IMR-90 (cell line): Measurements from ENCODE around the gene TMEM233. TPM values are rescaled to one million over a fixed set of nuclear protein-coding genes. Genes with fewer than 3 reads are reported as not detected.

Experiments used
- ATAC-seq: fragments of 200-7000 bp; cut with Tn5 transposase; 2 replicates; pipeline ENCODE4 v1.9.1; 2020; ENCODE audit warnings: low read depth, mild to moderate bottlenecking, moderate library complexity
- BruUV-seq: library from RNA; stranded (reverse); fragments of 400-500 nt; replicated peaks from 2 replicates; lab custom pipeline; 2021; lab: Mats Ljungman, UMichigan
- CTCF ChIA-PET: fragments of 300-600 bp; formaldehyde crosslinking; extraction: SDS; loops from one replicate; lab custom pipeline; 2021; ENCODE audit warnings: antibody characterized with exemption; lab: Yijun Ruan, JAX
- POLR2A ChIA-PET: fragments of 300-600 bp; sonication (Branson Sonifier 250); formaldehyde crosslinking; loops from one replicate; lab custom pipeline; 2022; ENCODE audit warnings: antibody characterized with exemption; ENCODE audit not compliant: unreplicated experiment; lab: Charles Lee
- DNase-seq: peaks from one replicate; pipeline ENCODE4 v3.0.0; 2013
- H2AFZ ChIP-seq: replicated peaks from 2 replicates; pipeline ENCODE3; 2013; ENCODE audit warnings: low read length, mild to moderate bottlenecking; ENCODE audit not compliant: poor library complexity
- H2AK5ac ChIP-seq: 2 replicates; pipeline ENCODE4 v1.6.1; 2013; ENCODE audit warnings: low read depth, low read length, inconsistent platforms
- H2AK9ac ChIP-seq: replicated peaks from 2 replicates; pipeline ENCODE3; 2013; ENCODE audit warnings: mild to moderate bottlenecking, low read depth, low read length, moderate library complexity; ENCODE audit not compliant: poor library complexity
- H2BK120ac ChIP-seq: 2 replicates; pipeline ENCODE4 v1.6.1; 2013; ENCODE audit warnings: low read depth, low read length, inconsistent platforms
- H2BK15ac ChIP-seq: 3 replicates; pipeline ENCODE4 v1.6.1; 2013; ENCODE audit warnings: low read depth, low read length, inconsistent platforms
- H2BK20ac ChIP-seq: 2 replicates; pipeline ENCODE4 v1.6.1; 2013; ENCODE audit warnings: low read depth, mild to moderate bottlenecking, inconsistent platforms, low read length, moderate library complexity
- H2BK5ac ChIP-seq: 2 replicates; pipeline ENCODE4 v1.6.1; 2013; ENCODE audit warnings: mild to moderate bottlenecking, low read depth, low read length, inconsistent platforms; ENCODE audit not compliant: poor library complexity, severe bottlenecking
- H3K14ac ChIP-seq: replicated peaks from 2 replicates; pipeline ENCODE4 v1.6.1; 2013; ENCODE audit warnings: low read depth, low read length, inconsistent platforms
- H3K18ac ChIP-seq: 2 replicates; pipeline ENCODE4 v1.6.1; 2013; ENCODE audit warnings: low read depth, low read length, control low read depth
- H3K23ac ChIP-seq: 2 replicates; pipeline ENCODE4 v1.6.1; 2013; ENCODE audit warnings: low read depth, low read length, inconsistent platforms
- H3K27ac ChIP-seq: 2 replicates; pipeline ENCODE4 v1.5.1; 2013; ENCODE audit warnings: mild to moderate bottlenecking, control low read depth, low read length; ENCODE audit not compliant: insufficient read depth
- H3K27me3 ChIP-seq: 2 replicates; pipeline ENCODE4 v1.6.1; 2013; ENCODE audit warnings: low read length; ENCODE audit not compliant: control insufficient read depth, insufficient read depth
- H3K36me3 ChIP-seq: 2 replicates; pipeline ENCODE4 v1.6.1; 2013; ENCODE audit warnings: low read length, mixed read lengths; ENCODE audit not compliant: control insufficient read depth, insufficient read depth
- H3K4ac ChIP-seq: 2 replicates; pipeline ENCODE4 v1.6.1; 2013; ENCODE audit warnings: low read depth, low read length, inconsistent platforms
- H3K4me1 ChIP-seq: 2 replicates; pipeline ENCODE4 v1.6.1; 2013; ENCODE audit warnings: low read length, mixed read lengths; ENCODE audit not compliant: control insufficient read depth, insufficient read depth
- H3K4me2 ChIP-seq: 2 replicates; pipeline ENCODE4 v1.6.1; 2013; ENCODE audit warnings: low read depth, mild to moderate bottlenecking, control low read depth, low read length, moderate library complexity
- H3K4me3 ChIP-seq: 2 replicates; pipeline ENCODE4 v1.5.1; 2013; ENCODE audit warnings: low read depth, mild to moderate bottlenecking, control low read depth, low read length, moderate library complexity; ENCODE audit not compliant: insufficient read depth
- H3K56ac ChIP-seq: 2 replicates; pipeline ENCODE4 v1.6.1; 2013; ENCODE audit warnings: low read length, inconsistent platforms; ENCODE audit not compliant: insufficient read depth; ENCODE audit errors: extremely low read depth
- H3K79me1 ChIP-seq, 2 experiments: 2 replicates each; pipeline ENCODE4 v1.6.1; 2013; ENCODE audit warnings: low read length in 2 of 2, inconsistent platforms in 1 of 2, low read depth in 1 of 2
- H3K9ac ChIP-seq: 2 replicates; pipeline ENCODE4 v1.6.1; 2013; ENCODE audit warnings: low read depth, low read length, control low read depth
- H3K9me1 ChIP-seq: 2 replicates; pipeline ENCODE4 v1.6.1; 2013; ENCODE audit warnings: low read length, inconsistent platforms; ENCODE audit not compliant: insufficient read depth
- H3K9me3 ChIP-seq: 2 replicates; pipeline ENCODE4 v1.6.1; 2013; ENCODE audit warnings: low read length; ENCODE audit not compliant: control insufficient read depth, insufficient read depth
- H4K20me1 ChIP-seq: 2 replicates; pipeline ENCODE4 v1.6.1; 2013; ENCODE audit warnings: low read length, inconsistent platforms; ENCODE audit not compliant: insufficient read depth
- H4K5ac ChIP-seq: 2 replicates; pipeline ENCODE4 v1.6.1; 2013; ENCODE audit warnings: mild to moderate bottlenecking, low read depth, low read length, control low read depth
- H4K8ac ChIP-seq, 2 experiments: 2 replicates each; pipeline ENCODE4 v1.6.1; 2013; ENCODE audit warnings: low read depth in 2 of 2, low read length in 2 of 2, control low read depth in 1 of 2, inconsistent platforms in 1 of 2
- H4K91ac ChIP-seq: 2 replicates; pipeline ENCODE4 v1.6.1; 2013; ENCODE audit warnings: low read depth, low read length, inconsistent platforms; ENCODE audit not compliant: insufficient read depth
- BHLHE40 ChIP-seq: fragments of 150-350 bp; IDR thresholded peaks from 2 replicates; pipeline ENCODE4 v1.6.1; 2016; ENCODE audit warnings: mild to moderate bottlenecking, low read depth, low read length
- FOS ChIP-seq: fragments of 150-350 bp; IDR thresholded peaks from 2 replicates; pipeline ENCODE4 v1.6.1; 2016; ENCODE audit warnings: low read depth, low read length
- MXI1 ChIP-seq: IDR thresholded peaks from 2 replicates; pipeline ENCODE4 v1.6.1; 2012; ENCODE audit warnings: low read depth, mild to moderate bottlenecking, low read length, moderate library complexity, borderline replicate concordance
- POLR2A ChIP-seq: IDR thresholded peaks from 2 replicates; pipeline ENCODE4 v1.6.1; 2012; ENCODE audit warnings: mild to moderate bottlenecking, low read depth, low read length
- RCOR1 ChIP-seq: IDR thresholded peaks from 2 replicates; pipeline ENCODE4 v1.6.1; 2012; ENCODE audit warnings: mild to moderate bottlenecking, low read length, improper control_type of control experiment; ENCODE audit not compliant: insufficient replicate concordance
- USF2 ChIP-seq: fragments of 150-350 bp; IDR thresholded peaks from 2 replicates; pipeline ENCODE4 v1.6.1; 2017; ENCODE audit warnings: mild to moderate bottlenecking, antibody characterized with exemption, low read length, low read depth
- WGBS, 2 experiments: methylation state at CpG; one replicate each; pipeline versions ENCODE4 v1.1.5 to v1.1.7; 2013; ENCODE audit warnings: missing lambda C conversion rate in 2 of 2; ENCODE audit not compliant: insufficient read length in 1 of 2; ENCODE audit errors: extremely low coverage in 2 of 2; 5-methylcytosine and 5-hydroxymethylcytosine counted together
- dilution Hi-C: fragments of 300-500 bp; cut with HindIII; formaldehyde crosslinking; loops from one replicate; pipeline ENCODE4 v1.14.3; 2018; ENCODE audit warnings: low sequenced_read_pairs; ENCODE audit not compliant: unreplicated experiment
- in situ Hi-C: fragments of 300-500 bp; cut with MboI; formaldehyde crosslinking; loops from 3 replicates; pipeline ENCODE4 v1.14.3; 2019; ENCODE audit warnings: low sequenced_read_pairs, inconsistent platforms, mixed read lengths
- intact Hi-C: fragments of 100-400 bp; cut with micrococcal nuclease; formaldehyde crosslinking; loops from 2 replicates; pipeline ENCODE4 v1.10.0; 2022
- polyA plus RNA-seq, 3 experiments: library from polyadenylated mRNA; depleted of rRNA; stranded (reverse); fragments of >200 nt; gene quantifications; 2 replicates each; pipeline ENCODE4 v1.2.3, GENCODE V29; 2012; ENCODE audit warnings: low replicate concordance in 1 of 3
- total RNA-seq: library from RNA; depleted of rRNA; stranded (reverse); fragments of >200 nt; gene quantifications from 2 replicates; pipeline ENCODE4 v1.2.3, GENCODE V29; 2012

The TMEM233 gene
- total and polyA plus RNA-seq, 2 of the 4 experiments (the other 2 are of a cell fraction): not detected

GRCh38 chr12:119685375-119685774 lies 91.8 kb downstream of the TMEM233 start:
- dilution Hi-C loops: no loop called here
- POLR2A ChIA-PET: no interaction called here

More at GRCh38 chr12:119685375-119685774, 91.8 kb downstream of the TMEM233 start:
- H4K5ac ChIP-seq: no peak overlapping the region
- no peaks in the 10 kb centered on the region for H3K9me3 ChIP-seq
- ATAC-seq (no peak), DNase-seq (no peak)
- H3K23ac ChIP-seq: no peak overlapping the region
- no peaks in the 10 kb centered on the region for H3K4me1 ChIP-seq
- H3K14ac ChIP-seq: no peak overlapping the region
- no peak overlapping the region for H2AK9ac ChIP-seq
- no peak overlapping the region for H2BK15ac ChIP-seq
- no peak overlapping the region for H3K4ac ChIP-seq
- no peak overlapping the region for H2AFZ ChIP-seq
- H3K4me2 ChIP-seq: no peak overlapping the region
- WGBS, 2 experiments: 100% methylated on average over 2 of the region's 4 CpGs; no CpG with 5 or more reads in 1 of the 2 experiments
- no peak overlapping the region for H2BK5ac ChIP-seq
- intact Hi-C loops (no loop called here), in situ Hi-C loops (no loop called here)
- CTCF ChIA-PET: no interaction called here
- no peak overlapping the region for H2BK20ac ChIP-seq
- H3K79me1 ChIP-seq: no peaks in the 10 kb centered on the region
- H3K27me3 ChIP-seq: no peaks in the 10 kb centered on the region
- H3K9ac ChIP-seq: no peak overlapping the region
- TF ChIP-seq POLR2A (no peak), FOS (no peak), RCOR1 (no peak), USF2 (no peak), MXI1 (no peak), BHLHE40 (no peak)
- BruUV-seq: no TSS peak
- no peak overlapping the region for H3K18ac ChIP-seq
- no peak overlapping the region for H4K91ac ChIP-seq
- peaks cover 5% of the 10 kb centered on the region; the same call in 1 of the 2 replicates for H3K9me1 ChIP-seq
- H2AK5ac ChIP-seq: no peak overlapping the region
- H3K36me3 ChIP-seq: peaks cover 17% of the 10 kb centered on the region
- H3K27ac ChIP-seq: no peak overlapping the region
- no peak overlapping the region for H4K8ac ChIP-seq
- H4K20me1 ChIP-seq: no peaks in the 10 kb centered on the region
- no peak overlapping the region for H2BK120ac ChIP-seq
- H3K4me3 ChIP-seq: no peak overlapping the region
- H3K56ac ChIP-seq: no peak overlapping the region
